IPS-18a (cell line): ENCODE results near the gene SLC1A2.

Experiments used
- H3K27ac ChIP-seq: one replicate; pipeline ENCODE4 v1.5.1; 2013; ENCODE audit warnings: low read length
- H3K27me3 ChIP-seq: one replicate; pipeline ENCODE4 v1.6.1; 2013; ENCODE audit warnings: mild to moderate bottlenecking, low read length; ENCODE audit not compliant: control insufficient read depth, insufficient read depth
- H3K36me3 ChIP-seq: one replicate; pipeline ENCODE4 v1.6.1; 2013; ENCODE audit warnings: low read depth, low read length; ENCODE audit not compliant: control insufficient read depth
- H3K4me1 ChIP-seq: one replicate; pipeline ENCODE4 v1.6.1; 2013; ENCODE audit warnings: low read depth, low read length; ENCODE audit not compliant: control insufficient read depth
- H3K4me3 ChIP-seq: one replicate; pipeline ENCODE4 v1.5.1; 2013; ENCODE audit warnings: low read length
- H3K9ac ChIP-seq: one replicate; pipeline ENCODE4 v1.6.1; 2013; ENCODE audit warnings: mild to moderate bottlenecking, low read length, moderate library complexity
- H3K9me3 ChIP-seq: one replicate; pipeline ENCODE4 v1.6.1; 2013; ENCODE audit warnings: low read depth, low read length; ENCODE audit not compliant: control insufficient read depth

Gene SLC1A2

DNA sequence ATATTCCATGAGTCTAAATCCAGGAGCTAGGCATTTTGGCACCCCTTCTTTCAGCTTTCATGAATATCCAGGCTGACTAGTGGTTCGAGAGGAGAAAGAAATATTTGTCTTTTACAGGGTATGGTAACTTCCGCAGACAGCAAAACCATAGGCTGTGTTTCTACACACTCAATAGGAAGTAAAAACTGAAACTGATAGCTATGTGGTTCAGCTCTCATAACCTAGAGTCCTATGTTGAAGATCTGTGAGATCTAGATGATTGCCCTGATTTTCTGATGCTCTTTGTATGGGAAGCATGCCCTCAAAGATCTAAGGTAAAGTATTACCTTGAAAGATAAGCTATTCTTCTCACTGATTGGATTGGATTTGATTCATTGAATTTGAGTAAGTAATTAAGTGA, 162.1 kb downstream of the SLC1A2 start:
- Histone ChIP-seq H3K36me3 (no peaks in the 10 kb centered on the region), H3K4me1 (no peaks in the 10 kb centered on the region), H3K27me3 (no peaks in the 10 kb centered on the region), H3K4me3 (no peak overlapping the region), H3K9ac (no peak overlapping the region), H3K9me3 (no peaks in the 10 kb centered on the region), H3K27ac (no peak overlapping the region)

DNA sequence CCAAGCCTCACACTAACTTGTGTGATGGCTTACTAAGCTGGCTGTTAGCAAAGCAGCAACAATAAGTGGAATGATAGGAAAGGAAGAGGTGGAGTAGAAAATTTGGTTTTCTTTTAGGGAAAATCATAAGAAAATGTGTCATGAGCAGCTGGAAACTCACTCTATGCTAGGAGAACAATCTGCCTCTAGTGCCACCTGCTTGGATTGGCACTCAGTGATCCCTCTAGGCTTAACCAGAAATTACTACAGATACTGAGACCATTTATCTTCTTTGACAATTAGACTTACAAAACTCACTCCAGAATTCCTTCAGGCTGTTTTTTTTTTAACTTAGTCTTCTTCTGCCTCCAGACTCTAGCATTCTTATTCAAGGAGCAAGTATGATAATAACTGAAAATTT, 163.1 kb downstream of the SLC1A2 start:
- H3K4me1 ChIP-seq = no peaks in the 10 kb centered on the region
- H3K27ac ChIP-seq = no peak overlapping the region
- no peaks in the 10 kb centered on the region for H3K27me3 ChIP-seq
- H3K9me3 ChIP-seq = no peaks in the 10 kb centered on the region
- H3K4me3 ChIP-seq = no peak overlapping the region
- H3K9ac ChIP-seq = no peak overlapping the region
- no peaks in the 10 kb centered on the region for H3K36me3 ChIP-seq

DNA sequence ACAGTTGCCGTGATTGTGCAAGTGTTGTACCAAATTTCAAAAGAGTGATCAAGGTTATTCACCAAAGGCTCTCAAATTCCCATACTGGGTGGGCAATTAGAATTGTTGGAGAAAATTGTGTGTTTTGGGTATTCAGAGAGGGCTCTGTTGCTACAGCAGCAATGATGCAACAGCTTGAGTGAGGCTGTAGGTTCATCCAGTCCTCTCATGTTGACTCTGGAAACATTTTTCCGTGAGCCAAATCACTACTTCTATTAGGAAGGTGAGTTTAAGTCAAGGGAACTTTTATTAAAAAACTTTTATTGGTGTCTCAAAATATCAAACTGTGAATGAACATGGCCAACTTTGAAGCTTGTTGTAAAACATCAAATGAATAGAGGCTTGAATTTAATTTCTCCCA, 163.8 kb downstream of the SLC1A2 start:
- no peaks in the 10 kb centered on the region for H3K36me3 ChIP-seq

DNA sequence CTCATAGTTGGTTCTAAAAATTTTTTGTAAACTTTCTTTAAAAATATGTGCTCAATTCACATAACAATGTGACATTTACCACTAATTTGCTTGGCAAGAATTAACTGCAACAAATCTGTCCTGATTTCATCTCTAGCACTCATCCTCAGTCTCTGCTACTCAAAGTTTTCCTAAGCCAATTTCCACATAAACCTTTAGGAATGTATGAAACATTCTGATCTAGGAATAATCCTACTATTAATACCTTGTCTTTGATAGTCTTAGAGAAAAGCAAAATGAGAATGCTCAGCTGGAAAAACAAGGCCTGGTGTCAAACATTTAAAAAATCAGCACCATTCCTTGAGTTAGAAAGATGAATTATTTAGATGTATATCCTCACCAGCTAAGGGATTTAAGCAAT, 166.1 kb downstream of the SLC1A2 start:
- no peaks in the 10 kb centered on the region for H3K36me3 ChIP-seq
- H3K4me3 ChIP-seq = no peak overlapping the region
- no peak overlapping the region for H3K9ac ChIP-seq
- H3K27me3 ChIP-seq = no peaks in the 10 kb centered on the region
- H3K4me1 ChIP-seq = no peaks in the 10 kb centered on the region
- H3K27ac ChIP-seq = no peak overlapping the region
- H3K9me3 ChIP-seq = no peaks in the 10 kb centered on the region

More for the DNA sequence above, 163.8 kb downstream of the SLC1A2 start:
- no peak overlapping the region for H3K27ac ChIP-seq
- no peaks in the 10 kb centered on the region for H3K4me1 ChIP-seq
- H3K4me3 ChIP-seq = no peak overlapping the region
- H3K9me3 ChIP-seq = no peaks in the 10 kb centered on the region
- H3K27me3 ChIP-seq = no peaks in the 10 kb centered on the region
- H3K9ac ChIP-seq = no peak overlapping the region

DNA sequence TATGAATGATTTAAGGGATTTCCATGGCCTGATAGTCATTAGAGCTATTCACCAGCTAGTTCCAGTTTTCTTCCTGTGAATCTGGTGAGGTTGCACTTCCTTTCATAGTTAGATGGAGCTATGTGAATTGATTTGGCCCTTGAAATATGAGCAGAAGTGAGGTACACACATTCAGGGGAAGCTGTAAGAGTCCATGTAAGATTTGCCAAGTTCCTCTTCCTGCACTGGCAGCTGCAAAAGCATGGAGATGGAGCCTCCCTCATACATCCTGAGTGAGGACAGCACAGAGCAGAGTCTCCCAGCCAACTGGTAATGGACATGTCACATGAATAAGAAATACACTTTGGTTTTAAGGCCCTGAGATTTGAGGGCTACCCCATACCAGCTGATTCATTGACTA, 168.7 kb downstream of the SLC1A2 start:
- Histone ChIP-seq H3K9ac (no peak overlapping the region), H3K4me1 (no peaks in the 10 kb centered on the region), H3K27me3 (no peaks in the 10 kb centered on the region), H3K27ac (no peak overlapping the region), H3K9me3 (no peaks in the 10 kb centered on the region), H3K4me3 (no peak overlapping the region), H3K36me3 (no peaks in the 10 kb centered on the region)

DNA sequence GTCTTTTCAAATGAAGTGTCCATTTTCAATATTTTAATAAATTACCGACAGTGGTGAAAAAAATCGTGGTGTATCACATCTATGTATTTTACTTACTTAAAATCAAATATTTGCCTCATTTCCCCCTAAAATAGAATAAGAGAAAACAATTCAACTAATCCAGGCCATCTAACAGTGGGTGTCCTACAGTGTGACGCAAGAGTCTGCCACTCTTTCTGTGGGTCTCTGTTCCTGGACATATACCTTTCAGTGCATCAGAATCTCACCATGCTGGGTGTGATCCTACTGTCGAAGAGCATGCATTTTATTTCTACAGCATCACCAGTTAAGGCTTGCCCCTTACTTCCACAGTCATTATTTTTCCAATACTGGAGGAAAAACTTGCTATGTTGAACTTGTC, 169.2 kb downstream of the SLC1A2 start:
- Histone ChIP-seq H3K4me3 (no peak overlapping the region), H3K9ac (no peak overlapping the region)

DNA sequence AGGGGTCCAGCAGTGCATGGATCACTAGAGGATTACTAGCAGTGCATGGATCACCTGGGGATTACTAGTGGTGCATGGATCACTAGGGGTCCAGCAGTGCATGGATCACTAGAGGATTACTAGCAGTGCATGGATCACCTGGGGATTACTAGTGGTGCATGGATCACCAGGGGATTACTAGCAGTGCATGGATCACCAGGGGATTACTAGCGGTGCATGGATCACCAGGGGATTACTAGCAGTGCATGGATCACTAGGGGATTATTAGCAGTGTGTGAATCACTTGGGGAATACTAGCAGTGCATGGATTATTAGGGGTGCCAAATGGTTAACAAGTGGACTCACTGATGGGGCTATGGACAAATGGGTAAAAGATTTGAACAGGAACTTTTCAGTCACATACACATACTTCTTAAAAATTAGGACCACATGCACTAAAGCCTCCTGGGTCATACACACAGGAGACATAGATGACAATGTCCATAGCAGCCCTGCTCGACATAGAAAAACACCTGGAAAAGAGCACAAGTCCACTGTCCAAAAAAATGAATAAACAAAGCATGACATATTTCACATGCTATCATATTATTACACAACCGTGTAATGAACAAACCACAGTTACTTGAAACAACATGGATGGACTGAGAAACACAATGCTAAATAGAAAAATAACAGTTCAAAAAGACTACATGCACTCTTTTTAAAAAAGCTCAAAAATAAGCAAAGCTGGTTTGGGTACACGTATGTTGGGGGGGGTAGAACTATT, 170.6 kb downstream of the SLC1A2 start:
- no peak overlapping the region for H3K9ac ChIP-seq
- H3K36me3 ChIP-seq = no peaks in the 10 kb centered on the region
- H3K4me3 ChIP-seq = no peak overlapping the region
- no peak overlapping the region for H3K27ac ChIP-seq
- no peaks in the 10 kb centered on the region for H3K27me3 ChIP-seq
- H3K9me3 ChIP-seq = no peaks in the 10 kb centered on the region
- H3K4me1 ChIP-seq = no peaks in the 10 kb centered on the region

More for the DNA sequence above, 169.2 kb downstream of the SLC1A2 start:
- Histone ChIP-seq H3K9me3 (no peaks in the 10 kb centered on the region), H3K36me3 (no peaks in the 10 kb centered on the region), H3K4me1 (no peaks in the 10 kb centered on the region), H3K27ac (no peak overlapping the region), H3K27me3 (no peaks in the 10 kb centered on the region)

DNA sequence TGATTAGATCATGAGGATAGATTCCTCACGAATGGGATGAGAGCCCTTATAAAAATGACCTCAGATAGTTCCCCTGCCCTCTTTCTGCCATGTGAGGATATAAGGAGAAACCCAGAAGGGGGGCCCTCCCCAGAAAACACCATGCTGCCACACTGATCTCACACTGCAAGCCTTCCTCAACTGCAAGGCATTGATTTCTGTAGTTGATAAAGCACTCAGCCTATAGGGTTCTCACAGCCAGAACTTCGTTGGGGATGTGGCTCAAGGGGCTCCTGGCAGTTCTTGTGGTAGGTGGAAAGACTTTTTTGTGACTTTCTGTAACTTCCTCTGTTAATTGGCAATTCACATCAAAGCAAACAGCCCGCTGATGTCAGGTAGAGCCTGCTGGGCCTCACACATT, 171.5 kb downstream of the SLC1A2 start:
- Histone ChIP-seq H3K9me3 (no peaks in the 10 kb centered on the region), H3K27me3 (no peaks in the 10 kb centered on the region), H3K4me1 (no peaks in the 10 kb centered on the region), H3K36me3 (no peaks in the 10 kb centered on the region), H3K9ac (no peak overlapping the region), H3K4me3 (no peak overlapping the region), H3K27ac (no peak overlapping the region)

DNA sequence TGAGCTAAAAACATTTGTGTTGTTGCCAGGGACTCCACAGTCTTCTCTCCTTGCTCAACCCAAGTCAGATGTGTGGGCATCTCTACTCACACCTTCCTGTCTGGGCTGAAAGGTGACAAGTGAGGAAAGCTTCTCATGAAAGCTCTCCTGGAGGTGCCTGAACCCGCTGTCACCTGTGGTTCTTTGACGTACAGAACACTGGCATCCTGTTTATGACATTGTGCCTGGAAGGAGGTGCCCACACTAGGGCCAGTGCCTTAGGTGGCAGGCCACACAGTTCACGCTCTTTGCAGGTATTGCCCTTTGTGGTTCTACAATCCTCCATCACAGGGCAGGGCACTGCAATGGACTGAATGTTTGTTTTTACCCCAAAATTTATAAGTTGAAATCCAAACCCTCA, 171.9 kb downstream of the SLC1A2 start:
- no peak overlapping the region for H3K9ac ChIP-seq
- H3K4me3 ChIP-seq = no peak overlapping the region
- H3K27ac ChIP-seq = no peak overlapping the region
- no peaks in the 10 kb centered on the region for H3K36me3 ChIP-seq
- no peaks in the 10 kb centered on the region for H3K4me1 ChIP-seq
- no peaks in the 10 kb centered on the region for H3K27me3 ChIP-seq
- no peaks in the 10 kb centered on the region for H3K9me3 ChIP-seq

DNA sequence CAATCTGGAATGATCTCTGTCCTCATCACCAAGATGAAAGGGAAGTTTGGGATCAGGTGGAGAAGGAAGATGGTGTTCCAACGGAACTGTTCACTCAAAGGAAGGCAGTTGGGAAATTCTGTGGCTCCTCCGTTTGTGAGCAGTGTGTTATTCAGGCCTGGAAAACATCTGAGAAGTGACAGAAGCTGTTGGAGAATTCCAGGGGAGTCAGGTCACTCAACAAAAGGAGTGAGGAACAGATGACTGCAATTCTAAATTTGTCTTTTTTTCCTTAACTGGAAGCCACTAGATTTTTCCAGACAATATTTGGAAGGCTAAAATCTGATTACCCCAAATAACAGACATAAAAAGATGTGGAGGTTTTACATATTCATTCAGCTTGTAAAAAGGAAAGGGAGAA, 172.6 kb downstream of the SLC1A2 start:
- H3K4me1 ChIP-seq = no peaks in the 10 kb centered on the region
- no peak overlapping the region for H3K9ac ChIP-seq
- no peaks in the 10 kb centered on the region for H3K27me3 ChIP-seq
- no peak overlapping the region for H3K4me3 ChIP-seq
- no peaks in the 10 kb centered on the region for H3K36me3 ChIP-seq
- no peaks in the 10 kb centered on the region for H3K9me3 ChIP-seq
- H3K27ac ChIP-seq = no peak overlapping the region

DNA sequence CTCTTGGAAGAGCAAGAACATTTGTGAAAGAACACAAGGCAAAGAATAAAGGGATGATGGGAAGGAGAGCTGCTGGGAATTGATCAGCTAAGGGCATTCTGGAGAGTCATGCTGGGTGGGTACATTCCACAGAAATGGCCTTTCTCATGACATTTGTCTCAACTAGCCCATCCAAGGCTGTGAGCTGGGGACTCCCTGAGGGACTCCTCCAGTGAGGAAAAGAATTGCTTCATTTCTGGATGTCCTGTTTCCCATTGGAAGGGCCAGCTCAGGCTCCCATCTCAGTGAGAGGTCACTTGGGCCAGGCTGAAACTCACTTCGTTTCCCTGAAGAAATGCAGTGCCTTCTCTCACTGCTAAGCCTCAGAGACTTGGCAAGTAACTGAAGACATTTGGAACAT, 173.6 kb downstream of the SLC1A2 start:
- Histone ChIP-seq H3K27ac (no peak overlapping the region), H3K9ac (no peak overlapping the region), H3K27me3 (no peaks in the 10 kb centered on the region), H3K4me1 (no peaks in the 10 kb centered on the region), H3K9me3 (no peaks in the 10 kb centered on the region), H3K36me3 (no peaks in the 10 kb centered on the region), H3K4me3 (no peak overlapping the region)

DNA sequence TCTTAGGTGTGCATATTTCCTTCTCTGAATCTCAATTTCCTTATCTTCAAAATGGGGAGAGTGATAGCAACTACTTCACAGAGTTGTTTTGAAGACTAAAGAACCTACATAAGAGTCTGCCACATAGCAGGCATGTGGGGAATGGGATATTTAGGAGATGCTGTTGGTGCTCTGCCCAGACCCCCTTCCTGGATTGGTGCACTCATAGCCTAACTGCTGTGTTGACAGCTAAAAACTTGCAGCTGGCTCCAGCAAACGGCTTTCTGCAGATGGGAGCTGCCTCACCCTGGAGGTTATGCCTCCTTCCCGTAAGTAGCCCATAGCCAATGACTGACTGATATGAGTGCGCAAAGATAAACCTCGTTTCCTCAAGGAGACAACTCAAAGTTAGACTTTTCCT, 174.3 kb downstream of the SLC1A2 start:
- no peak overlapping the region for H3K4me3 ChIP-seq
- no peaks in the 10 kb centered on the region for H3K36me3 ChIP-seq
- no peaks in the 10 kb centered on the region for H3K9me3 ChIP-seq
- H3K4me1 ChIP-seq = no peaks in the 10 kb centered on the region
- no peak overlapping the region for H3K9ac ChIP-seq
- H3K27ac ChIP-seq = no peak overlapping the region
- H3K27me3 ChIP-seq = no peaks in the 10 kb centered on the region
